ENCODE results near the gene ITGA2.
"Not testable (repeated sequence)": the region's sequence is repeated elsewhere in the genome, so short reads cannot be mapped to it uniquely, and the experiment has no call there.

Gene ITGA2

GRCh38 chr5:53100606-53101005 lies 111.5 kb downstream of the ITGA2 start:
- no peak for TF ChIP-seq CTCF (IDR thresholded peaks at IDR 0.05; ENCODE audit: insufficient read depth, low read length, missing control alignments)
- POLR2A ChIA-PET: no interaction called here
- no peak for DNase-seq (ENCODE audit: low read depth, low spot score)
- CTCF ChIA-PET: interaction anchor here (1.0 to 6.6 kb wide), 3 partner anchors 11 to 1128 kb away, joined by 3 to 209 read pairs (median 3); no protein-coding TSS in a partner anchor
- no peak overlapping the region for H3K4me3 ChIP-seq (ENCODE audit: low read depth, low read length)

GRCh38 chr5:53105611-53106300 lies 116.6 kb downstream of the ITGA2 start:
- ChIA-PET POLR2A (no interaction called here), CTCF (interaction anchor here (1.4 to 7.4 kb wide), 4 partner anchors 8 to 157 kb away, joined by 3 to 34 read pairs (median 15); no protein-coding TSS in a partner anchor)
- TF ChIP-seq CTCF (IDR thresholded peaks at IDR 0.05; ENCODE audit: insufficient read depth, low read length, missing control alignments): no peak
- no peak for DNase-seq (ENCODE audit: low read depth, low spot score)
- no peak overlapping the region for H3K4me3 ChIP-seq (ENCODE audit: low read depth, low read length)

- DNase-seq (ENCODE audit: low read depth, low spot score): no peak
- TF ChIP-seq CTCF (IDR thresholded peaks at IDR 0.05; ENCODE audit: insufficient read depth, low read length, missing control alignments): no peak
- ChIA-PET POLR2A (interaction anchor here (0.6 kb wide), 3 partner anchors 10 to 1132 kb away, joined by 3 to 4 read pairs (median 3); no protein-coding TSS in a partner anchor), CTCF (interaction anchor here (1.0 to 2.0 kb wide), 5 partner anchors 13 to 1120 kb away, joined by 3 to 16 read pairs (median 4); no protein-coding TSS in a partner anchor)
- H3K4me3 ChIP-seq (ENCODE audit: low read depth, low read length): peak overlapping the region; percentile 84
Observed at GRCh38 chr5:53109056-53109442, 119.9 kb downstream of the ITGA2 start.

- ChIA-PET POLR2A (interaction anchor here (0.6 kb wide), 3 partner anchors 9 to 1132 kb away, joined by 3 to 4 read pairs (median 3); no protein-coding TSS in a partner anchor), CTCF (interaction anchor here (0.8 to 2.0 kb wide), 7 partner anchors 12 to 1125 kb away, joined by 3 to 16 read pairs (median 3); no protein-coding TSS in a partner anchor)
- TF ChIP-seq CTCF (IDR thresholded peaks at IDR 0.05; ENCODE audit: insufficient read depth, low read length, missing control alignments): no peak
- peak within 1 kb of the TSS; percentile 84 for H3K4me3 ChIP-seq (ENCODE audit: low read depth, low read length)
- no peak for DNase-seq (ENCODE audit: low read depth, low spot score)
Observed at GRCh38 chr5:53109443-53110127, 120.4 kb downstream of the ITGA2 start, which contains the start of gene MOCS2. Gene MOCS2 (minus strand): TSS chr5:53109757. CDS start chr5:53107174, 2,583 bp downstream.

- peak overlapping the region; percentile 84 for H3K4me3 ChIP-seq (ENCODE audit: low read depth, low read length)
- no peak for TF ChIP-seq CTCF (IDR thresholded peaks at IDR 0.05; ENCODE audit: insufficient read depth, low read length, missing control alignments)
- ChIA-PET POLR2A (no interaction called here), CTCF (interaction anchor here (0.8 to 2.0 kb wide), 7 partner anchors 12 to 1125 kb away, joined by 3 to 16 read pairs (median 3); no protein-coding TSS in a partner anchor)
- DNase-seq (ENCODE audit: low read depth, low spot score): no peak
Observed at GRCh38 chr5:53110156-53110555, 121.0 kb downstream of the ITGA2 start.

GRCh38 chr5:53111139-53111538 lies 122.0 kb downstream of the ITGA2 start:
- TF ChIP-seq CTCF (IDR thresholded peaks at IDR 0.05; ENCODE audit: insufficient read depth, low read length, missing control alignments): no peak
- DNase-seq (ENCODE audit: low read depth, low spot score): no peak
- ChIA-PET CTCF (interaction anchor here (2.0 kb wide), 1 partner anchor 11 kb away, joined by 11 read pairs; no protein-coding TSS in a partner anchor), POLR2A (no interaction called here)
- no peak overlapping the region for H3K4me3 ChIP-seq (ENCODE audit: low read depth, low read length)

GRCh38 chr5:53112307-53112706 lies 123.2 kb downstream of the ITGA2 start:
- CTCF ChIA-PET: interaction anchor here (1.4 to 1.7 kb wide), 3 partner anchors 11 to 1122 kb away, joined by 4 to 11 read pairs (median 7); no protein-coding TSS in a partner anchor
- DNase-seq (ENCODE audit: low read depth, low spot score); POLR2A ChIA-PET; H3K4me3 ChIP-seq (ENCODE audit: low read depth, low read length): not testable (repeated sequence)

All from AG04449 (cell line).